Measurements from ENCODE around the gene RND2. TPM values are rescaled to one million over a fixed set of nuclear protein-coding genes. Genes with fewer than 3 reads are reported as not detected.

RND2 gene
- total RNA-seq, 1 experiment from 2014 or later, result 0.59 TPM

- ChIA-PET POLR2A (no interaction called here), CTCF (no interaction called here)
- H3K27ac ChIP-seq (ENCODE audit: low read length), result no peak overlapping the region
- TF ChIP-seq TCF7L2 (IDR thresholded peaks at IDR 0.05; ENCODE audit: low read depth, low read length) (no peak), CTCF (IDR thresholded peaks at IDR 0.05) (no peak), POLR2AphosphoS5 (IDR thresholded peaks at IDR 0.05; ENCODE audit: low read depth, low read length) (no peak), SIN3A (IDR thresholded peaks at IDR 0.05; ENCODE audit: borderline replicate concordance, insufficient read depth, low read depth, low read length) (no peak), REST (IDR thresholded peaks at IDR 0.05; ENCODE audit: insufficient read depth in 1 of 2, low read depth in 2 of 2, low read length in 1 of 2) (no peak)
- peaks cover 18% of the 10 kb centered on the region for H3K4me1 ChIP-seq (ENCODE audit: control insufficient read depth, insufficient read depth, low read length)
- H3K4me3 ChIP-seq (ENCODE audit: low read depth in 2 of 2, low read length in 2 of 2), result no peak overlapping the region
- no peaks in the 10 kb centered on the region for H3K27me3 ChIP-seq (ENCODE audit: control insufficient read depth, insufficient read depth, low read length)
- H3K9me3 ChIP-seq (ENCODE audit: control insufficient read depth, insufficient read depth, low read depth, low read length), result no peaks in the 10 kb centered on the region
- BruUV-seq (replicated peaks), result no TSS peak
- no peak for DNase-seq (ENCODE audit: low read depth, low spot score)
- no peak for ATAC-seq
- in situ Hi-C loops (cut with HindIII; ENCODE audit: low pct_unique_long_range_greater_than_20kb, low sequenced_read_pairs), result no loop called here
- intact Hi-C loops (cut with micrococcal nuclease; ENCODE audit: unreplicated experiment), result no loop called here
- no peaks in the 10 kb centered on the region; the same call in 1 of the 2 replicates for H3K36me3 ChIP-seq (ENCODE audit: control insufficient read depth, insufficient read depth, low read length)
Measured at GRCh38 chr17:43018932-43019331, 6.1 kb upstream of the RND2 start.

DNA sequence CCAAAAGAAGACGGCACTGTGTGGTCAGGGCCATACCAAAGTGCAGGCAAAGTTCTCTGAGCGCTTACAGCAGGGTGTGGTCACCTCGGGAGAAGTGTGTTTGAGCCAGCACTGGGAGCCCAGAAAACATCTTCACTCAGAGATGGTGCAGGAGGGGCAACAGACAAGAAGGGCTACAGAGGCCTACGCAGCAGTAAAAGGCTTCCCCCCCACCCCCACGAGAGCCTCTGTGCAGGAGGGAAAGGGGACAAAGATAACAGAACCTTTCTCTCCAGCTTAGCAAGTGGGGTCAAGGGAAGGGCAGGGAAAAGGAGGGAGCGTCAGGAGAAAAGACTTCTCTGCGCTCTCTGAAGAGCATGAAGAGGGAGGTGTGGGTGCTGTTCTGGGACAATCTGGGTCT lies 5.6 kb upstream of the RND2 start:
- Histone ChIP-seq H3K27ac (ENCODE audit: low read length) (peak overlapping the region; percentile 82), H3K36me3 (ENCODE audit: control insufficient read depth, insufficient read depth, low read length) (no peaks in the 10 kb centered on the region; the same call in 1 of the 2 replicates), H3K4me3 (ENCODE audit: low read depth in 2 of 2, low read length in 2 of 2) (peak overlapping the region in 1 of 2 experiments; percentile 71; a peak in 3 of 4 replicates), H3K9me3 (ENCODE audit: control insufficient read depth, insufficient read depth, low read depth, low read length) (no peaks in the 10 kb centered on the region), H3K27me3 (ENCODE audit: control insufficient read depth, insufficient read depth, low read length) (no peaks in the 10 kb centered on the region), H3K4me1 (ENCODE audit: control insufficient read depth, insufficient read depth, low read length) (peaks cover 18% of the 10 kb centered on the region)
- no peak for DNase-seq (ENCODE audit: low read depth, low spot score)
- ChIA-PET CTCF (no interaction called here), POLR2A (no interaction called here)
- BruUV-seq (replicated peaks), result no TSS peak
- TF ChIP-seq REST (IDR thresholded peaks at IDR 0.05; ENCODE audit: insufficient read depth in 1 of 2, low read depth in 2 of 2, low read length in 1 of 2), result no peak
- no peak for TF ChIP-seq POLR2AphosphoS5 (IDR thresholded peaks at IDR 0.05; ENCODE audit: low read depth, low read length)
- TF ChIP-seq TCF7L2 (IDR thresholded peaks at IDR 0.05; ENCODE audit: low read depth, low read length), result no peak
- no peak for TF ChIP-seq SIN3A (IDR thresholded peaks at IDR 0.05; ENCODE audit: borderline replicate concordance, insufficient read depth, low read depth, low read length)
- no peak for TF ChIP-seq CTCF (IDR thresholded peaks at IDR 0.05)
- ATAC-seq, result no peak
- intact Hi-C loops (cut with micrococcal nuclease; ENCODE audit: unreplicated experiment), result no loop called here
- in situ Hi-C loops (cut with HindIII; ENCODE audit: low pct_unique_long_range_greater_than_20kb, low sequenced_read_pairs), result no loop called here
